A549 treated with Mapracorat at 1 μM for 4 hours (cell line): ENCODE data around the gene CSH1. TPM values are rescaled to one million over a fixed set of nuclear protein-coding genes. Genes with fewer than 3 reads are reported as not detected.

Experiments
- total RNA-seq: library from RNA; stranded (reverse); fragments of 200-300 nt; extraction: Qiagen RNA extraction; gene quantifications from 5 replicates; pipeline ENCODE4 v1.2.3, GENCODE V29; 2022

CSH1 gene
- total RNA-seq = not detected in 5 replicates

GRCh38 chr17:63896524-63897354 lies at the start of gene CSH1:
CSH1 (minus strand) TSS chr17:63896574; CDS start chr17:63896511, 63 bp downstream.

GRCh38 chr17:63931981-63932561 lies 35.7 kb upstream of the CSH1 start, which contains the start of gene CD79B:
CD79B (minus strand) TSS chr17:63932331; CDS start chr17:63932261, 70 bp downstream.

GRCh38 chr17:63918789-63919305 lies 22.5 kb upstream of the CSH1 start, which contains the start of gene GH1:
GH1 (minus strand) TSS chr17:63918839; CDS start chr17:63918776, 63 bp downstream.

GRCh38 chr17:63911041-63911635 lies 14.8 kb upstream of the CSH1 start, which contains the start of gene CSHL1:
CSHL1 (minus strand) TSS chr17:63911258; CDS start chr17:63911196, 62 bp downstream.

GRCh38 chr17:63881935-63882601 lies 14.3 kb downstream of the CSH1 start, which contains the start of gene GH2:
GH2 (minus strand) TSS chr17:63881944; CDS start chr17:63881801, 143 bp downstream.

GRCh38 chr17:63873577-63873976 lies 22.8 kb downstream of the CSH1 start, which contains the start of gene CSH2:
CSH2 (minus strand) TSS chr17:63873677; CDS start chr17:63873614, 63 bp downstream.

Other genes with a start within 250 kb of the CSH1 start
- 8.7 to 14.4 TPM (median 10.6 TPM) in 5 replicates for gene LIMD2, start 196.4 kb downstream of the CSH1 start, total RNA-seq
- gene STRADA, start 154.8 kb downstream of the CSH1 start, total RNA-seq = 25.0 to 27.0 TPM (median 25.6 TPM) in 5 replicates
- gene CCDC47, start 123.0 kb downstream of the CSH1 start, total RNA-seq = 87.8 to 128 TPM (median 97.8 TPM) in 5 replicates
- gene DDX42, start 122.4 kb downstream of the CSH1 start, total RNA-seq = 92.8 to 104 TPM (median 95.6 TPM) in 5 replicates
- 197 to 251 TPM (median 212 TPM) in 5 replicates for gene PSMC5, start 69.1 kb downstream of the CSH1 start, total RNA-seq
- gene FTSJ3, start 68.9 kb downstream of the CSH1 start, total RNA-seq = 48.7 to 58.6 TPM (median 53.9 TPM) in 5 replicates
- 52.0 to 62.8 TPM (median 57.0 TPM) in 5 replicates for gene SMARCD2, start 53.9 kb downstream of the CSH1 start, total RNA-seq
- not detected in 5 replicates for gene CSH2, start 22.9 kb downstream of the CSH1 start, total RNA-seq
- not detected in 5 replicates for gene GH2, start 14.6 kb downstream of the CSH1 start, total RNA-seq
- gene CSHL1, start 14.7 kb upstream of the CSH1 start, total RNA-seq = not detected in 5 replicates
- not detected in 5 replicates for gene GH1, start 22.3 kb upstream of the CSH1 start, total RNA-seq
- 0.16 TPM in 1 of 5 replicates, not detected in the others for gene CD79B, start 35.8 kb upstream of the CSH1 start, total RNA-seq
- gene SCN4A, start 76.3 kb upstream of the CSH1 start, total RNA-seq = 0.02 to 0.20 TPM (median 0.05 TPM) in 5 replicates
- gene PRR29, start 101.8 kb upstream of the CSH1 start, total RNA-seq = 0.55 to 1.2 TPM (median 0.66 TPM) in 5 replicates
- not detected in 5 replicates for gene ICAM2, start 124.1 kb upstream of the CSH1 start, total RNA-seq
- 3.0 to 4.4 TPM (median 3.7 TPM) in 5 replicates for gene ERN1, start 233.6 kb upstream of the CSH1 start, total RNA-seq